ENCODE results near the gene SAMD8. TPM values are rescaled to one million over a fixed set of nuclear protein-coding genes. Genes with fewer than 3 reads are reported as not detected.

The SAMD8 gene
- total and polyA plus RNA-seq, 4 experiments from 2014 or later = 6.9 to 20.6 (median 14.3) TPM

GRCh38 chr10:75084834-75085384, 26.5 kb upstream of the SAMD8 start:
- Mint-ChIP-seq H3K4me1 (peaks cover 10 to 11% (median 11%) of the 10 kb centered on the region in 4 donors), H3K4me3 (no peak overlapping the region), H3K27ac (no peak overlapping the region), H3K27me3 (no peaks in the 10 kb centered on the region), H3K9me3 (peaks cover 0 to 8% (median 4%) of the 10 kb centered on the region in 8 donors), H3K36me3 (peaks cover 0 to 3% of the 10 kb centered on the region in 2 donors)
- Histone ChIP-seq H3K27ac (ENCODE audit: low read depth, low read length) (no peak overlapping the region), H3K27me3 (ENCODE audit: insufficient read depth, low read length) (no peaks in the 10 kb centered on the region), H3K9me3 (ENCODE audit: control insufficient read depth in 1 of 2, low read length in 2 of 2) (no peaks in the 10 kb centered on the region), H3K4me3 (ENCODE audit: low read length in 2 of 2) (no peak overlapping the region), H3K36me3 (ENCODE audit: insufficient read depth, low read length) (no peaks in the 10 kb centered on the region), H3K4me1 (ENCODE audit: insufficient read depth, low read length) (peaks cover 10% of the 10 kb centered on the region)
- ChIA-PET POLR2A (ENCODE audit: partially characterized antibody) (no interaction called here), CTCF (ENCODE audit: partially characterized antibody) (interaction anchor here (1.2 kb wide), 1 partner anchor 14 kb away, joined by 5 read pairs; no protein-coding TSS in a partner anchor)
- intact Hi-C loops (cut with micrococcal nuclease) = no loop called here
- no peak for DNase-seq

GRCh38 chr10:75086278-75086934, 25.1 kb upstream of the SAMD8 start:
- Mint-ChIP-seq H3K27ac (peak overlapping the region in 3 of 7 donors; percentile 3 to 31 (median 23)), H3K9me3 (peaks cover 0 to 6% (median 2%) of the 10 kb centered on the region in 8 donors), H3K36me3 (peaks cover 0 to 3% of the 10 kb centered on the region in 2 donors), H3K4me1 (peaks cover 12 to 17% (median 14%) of the 10 kb centered on the region in 4 donors), H3K27me3 (no peaks in the 10 kb centered on the region), H3K4me3 (no peak overlapping the region)
- Histone ChIP-seq H3K4me3 (ENCODE audit: low read length in 2 of 2) (no peak overlapping the region), H3K36me3 (ENCODE audit: insufficient read depth, low read length) (no peaks in the 10 kb centered on the region), H3K27ac (ENCODE audit: low read depth, low read length) (no peak overlapping the region), H3K27me3 (ENCODE audit: insufficient read depth, low read length) (no peaks in the 10 kb centered on the region), H3K4me1 (ENCODE audit: insufficient read depth, low read length) (peaks cover 11% of the 10 kb centered on the region), H3K9me3 (ENCODE audit: control insufficient read depth in 1 of 2, low read length in 2 of 2) (no peaks in the 10 kb centered on the region)
- POLR2A ChIA-PET (ENCODE audit: partially characterized antibody) = no interaction called here
- CTCF ChIA-PET (ENCODE audit: partially characterized antibody) = no interaction called here
- intact Hi-C loops (cut with micrococcal nuclease) = no loop called here
- DNase-seq = no peak

GRCh38 chr10:75088640-75089039, 22.8 kb upstream of the SAMD8 start:
- Histone ChIP-seq H3K4me1 (ENCODE audit: insufficient read depth, low read length) (peaks cover 11% of the 10 kb centered on the region), H3K27me3 (ENCODE audit: insufficient read depth, low read length) (no peaks in the 10 kb centered on the region), H3K27ac (ENCODE audit: low read depth, low read length) (no peak overlapping the region), H3K9me3 (ENCODE audit: control insufficient read depth in 1 of 2, low read length in 2 of 2) (no peaks in the 10 kb centered on the region), H3K4me3 (ENCODE audit: low read length in 2 of 2) (no peak overlapping the region), H3K36me3 (ENCODE audit: insufficient read depth, low read length) (no peaks in the 10 kb centered on the region)
- DNase-seq = no peak
- Mint-ChIP-seq H3K4me1 (peaks cover 12 to 17% (median 14%) of the 10 kb centered on the region in 4 donors), H3K27ac (peak overlapping the region in 1 of 7 donors; percentile 9), H3K36me3 (no peaks in the 10 kb centered on the region), H3K9me3 (no peaks in the 10 kb centered on the region), H3K27me3 (no peaks in the 10 kb centered on the region), H3K4me3 (no peak overlapping the region)
- intact Hi-C loops (cut with micrococcal nuclease) = no loop called here
- ChIA-PET CTCF (ENCODE audit: partially characterized antibody) (no interaction called here), POLR2A (ENCODE audit: partially characterized antibody) (no interaction called here)

GRCh38 chr10:75089634-75090033, 21.8 kb upstream of the SAMD8 start:
- no peak for DNase-seq
- Histone ChIP-seq H3K27ac (ENCODE audit: low read depth, low read length) (no peak overlapping the region), H3K9me3 (ENCODE audit: control insufficient read depth in 1 of 2, low read length in 2 of 2) (no peaks in the 10 kb centered on the region), H3K4me3 (ENCODE audit: low read length in 2 of 2) (no peak overlapping the region), H3K4me1 (ENCODE audit: insufficient read depth, low read length) (peaks cover 11% of the 10 kb centered on the region), H3K27me3 (ENCODE audit: insufficient read depth, low read length) (no peaks in the 10 kb centered on the region), H3K36me3 (ENCODE audit: insufficient read depth, low read length) (no peaks in the 10 kb centered on the region)
- H3K36me3 Mint-ChIP-seq = no peaks in the 10 kb centered on the region
- intact Hi-C loops (cut with micrococcal nuclease) = no loop called here
- CTCF ChIA-PET (ENCODE audit: partially characterized antibody) = no interaction called here
- H3K4me1 Mint-ChIP-seq = peaks cover 12 to 17% (median 14%) of the 10 kb centered on the region in 4 donors
- H3K4me3 Mint-ChIP-seq = peak overlapping the region in 4 of 8 donors; percentile 13 to 64 (median 44)
- no peaks in the 10 kb centered on the region for H3K9me3 Mint-ChIP-seq
- POLR2A ChIA-PET (ENCODE audit: partially characterized antibody) = no interaction called here
- no peaks in the 10 kb centered on the region for H3K27me3 Mint-ChIP-seq
- H3K27ac Mint-ChIP-seq = peak overlapping the region in 5 of 7 donors; percentile 8 to 64 (median 59)

GRCh38 chr10:75091146-75091545, 20.3 kb upstream of the SAMD8 start:
- H3K27ac Mint-ChIP-seq = peak overlapping the region in 1 of 7 donors; percentile 45
- ChIA-PET CTCF (ENCODE audit: partially characterized antibody) (interaction anchor here (1.7 kb wide), 3 partner anchors 9 to 826 kb away, joined by 5 to 6 read pairs (median 5); no protein-coding TSS in a partner anchor), POLR2A (ENCODE audit: partially characterized antibody) (interaction anchor here (1.0 kb wide), 1 partner anchor 11 kb away, joined by 3 read pairs; no protein-coding TSS in a partner anchor)
- H3K9me3 ChIP-seq (ENCODE audit: control insufficient read depth in 1 of 2, low read length in 2 of 2) = no peaks in the 10 kb centered on the region
- DNase-seq = no peak
- intact Hi-C loops (cut with micrococcal nuclease) = no loop called here
- H3K36me3 Mint-ChIP-seq = no peaks in the 10 kb centered on the region
- H3K4me1 ChIP-seq (ENCODE audit: insufficient read depth, low read length) = peaks cover 11% of the 10 kb centered on the region
- no peaks in the 10 kb centered on the region for H3K27me3 Mint-ChIP-seq
- H3K4me3 ChIP-seq (ENCODE audit: low read length in 2 of 2) = no peak overlapping the region
- peaks cover 12 to 17% (median 14%) of the 10 kb centered on the region in 4 donors for H3K4me1 Mint-ChIP-seq
- no peaks in the 10 kb centered on the region for H3K9me3 Mint-ChIP-seq
- no peaks in the 10 kb centered on the region for H3K36me3 ChIP-seq (ENCODE audit: insufficient read depth, low read length)
- no peaks in the 10 kb centered on the region for H3K27me3 ChIP-seq (ENCODE audit: insufficient read depth, low read length)
- H3K27ac ChIP-seq (ENCODE audit: low read depth, low read length) = no peak overlapping the region
- H3K4me3 Mint-ChIP-seq = no peak overlapping the region

- intact Hi-C loops (cut with micrococcal nuclease) = no loop called here
- Mint-ChIP-seq H3K4me1 (peaks cover 7 to 11% (median 8%) of the 10 kb centered on the region in 4 donors), H3K27ac (no peak overlapping the region), H3K9me3 (no peaks in the 10 kb centered on the region), H3K36me3 (no peaks in the 10 kb centered on the region), H3K27me3 (no peaks in the 10 kb centered on the region), H3K4me3 (no peak overlapping the region)
- no peak for DNase-seq
- POLR2A ChIA-PET (ENCODE audit: partially characterized antibody) = no interaction called here
- Histone ChIP-seq H3K36me3 (ENCODE audit: insufficient read depth, low read length) (no peaks in the 10 kb centered on the region), H3K4me3 (ENCODE audit: low read length in 2 of 2) (no peak overlapping the region), H3K4me1 (ENCODE audit: insufficient read depth, low read length) (peaks cover 6% of the 10 kb centered on the region), H3K9me3 (ENCODE audit: control insufficient read depth in 1 of 2, low read length in 2 of 2) (no peaks in the 10 kb centered on the region), H3K27me3 (ENCODE audit: insufficient read depth, low read length) (no peaks in the 10 kb centered on the region), H3K27ac (ENCODE audit: low read depth, low read length) (no peak overlapping the region)
- CTCF ChIA-PET (ENCODE audit: partially characterized antibody) = no interaction called here
These were observed 17.0 kb upstream of the SAMD8 start for GRCh38 chr10:75094465-75094864.

GRCh38 chr10:75095631-75096030, 15.8 kb upstream of the SAMD8 start:
- intact Hi-C loops (cut with micrococcal nuclease) = no loop called here
- Mint-ChIP-seq H3K4me3 (no peak overlapping the region), H3K9me3 (no peaks in the 10 kb centered on the region), H3K27me3 (no peaks in the 10 kb centered on the region), H3K27ac (peak overlapping the region in 1 of 7 donors; percentile 47), H3K36me3 (no peaks in the 10 kb centered on the region), H3K4me1 (peaks cover 0 to 5% (median 0%) of the 10 kb centered on the region in 4 donors)
- DNase-seq = no peak
- H3K27me3 ChIP-seq (ENCODE audit: insufficient read depth, low read length) = no peaks in the 10 kb centered on the region
- ChIA-PET POLR2A (ENCODE audit: partially characterized antibody) (no interaction called here), CTCF (ENCODE audit: partially characterized antibody) (interaction anchor here (1.0 kb wide), 1 partner anchor 852 kb away, joined by 3 read pairs; no protein-coding TSS in a partner anchor)
- H3K9me3 ChIP-seq (ENCODE audit: control insufficient read depth in 1 of 2, low read length in 2 of 2) = no peaks in the 10 kb centered on the region
- H3K4me1 ChIP-seq (ENCODE audit: insufficient read depth, low read length) = peaks cover 7% of the 10 kb centered on the region
- H3K4me3 ChIP-seq (ENCODE audit: low read length in 2 of 2) = no peak overlapping the region
- no peak overlapping the region for H3K27ac ChIP-seq (ENCODE audit: low read depth, low read length)
- H3K36me3 ChIP-seq (ENCODE audit: insufficient read depth, low read length) = no peaks in the 10 kb centered on the region

Data from CD4-positive, alpha-beta memory T cell (primary cell).